IMR-90 (cell line): ENCODE results near the gene ENTPD3. TPM values are rescaled to one million over a fixed set of nuclear protein-coding genes. Genes with fewer than 3 reads are reported as not detected.

Source experiments
- ATAC-seq: fragments of 200-7000 bp; cut with Tn5 transposase; 2 replicates; pipeline ENCODE4 v1.9.1; 2020; ENCODE audit warnings: low read depth, mild to moderate bottlenecking, moderate library complexity
- BruUV-seq: library from RNA; stranded (reverse); fragments of 400-500 nt; replicated peaks from 2 replicates; lab custom pipeline; 2021; lab: Mats Ljungman, UMichigan
- CTCF ChIA-PET: fragments of 300-600 bp; formaldehyde crosslinking; extraction: SDS; loops from one replicate; lab custom pipeline; 2021; ENCODE audit warnings: antibody characterized with exemption; lab: Yijun Ruan, JAX
- POLR2A ChIA-PET: fragments of 300-600 bp; sonication (Branson Sonifier 250); formaldehyde crosslinking; loops from one replicate; lab custom pipeline; 2022; ENCODE audit warnings: antibody characterized with exemption; ENCODE audit not compliant: unreplicated experiment; lab: Charles Lee
- DNase-seq: peaks from one replicate; pipeline ENCODE4 v3.0.0; 2013
- H2AFZ ChIP-seq: replicated peaks from 2 replicates; pipeline ENCODE3; 2013; ENCODE audit warnings: low read length, mild to moderate bottlenecking; ENCODE audit not compliant: poor library complexity
- H2AK5ac ChIP-seq: 2 replicates; pipeline ENCODE4 v1.6.1; 2013; ENCODE audit warnings: low read depth, low read length, inconsistent platforms
- H2AK9ac ChIP-seq: replicated peaks from 2 replicates; pipeline ENCODE3; 2013; ENCODE audit warnings: mild to moderate bottlenecking, low read depth, low read length, moderate library complexity; ENCODE audit not compliant: poor library complexity
- H2BK120ac ChIP-seq: 2 replicates; pipeline ENCODE4 v1.6.1; 2013; ENCODE audit warnings: low read depth, low read length, inconsistent platforms
- H2BK15ac ChIP-seq: 3 replicates; pipeline ENCODE4 v1.6.1; 2013; ENCODE audit warnings: low read depth, low read length, inconsistent platforms
- H2BK20ac ChIP-seq: 2 replicates; pipeline ENCODE4 v1.6.1; 2013; ENCODE audit warnings: low read depth, mild to moderate bottlenecking, inconsistent platforms, low read length, moderate library complexity
- H2BK5ac ChIP-seq: 2 replicates; pipeline ENCODE4 v1.6.1; 2013; ENCODE audit warnings: mild to moderate bottlenecking, low read depth, low read length, inconsistent platforms; ENCODE audit not compliant: poor library complexity, severe bottlenecking
- H3K14ac ChIP-seq: replicated peaks from 2 replicates; pipeline ENCODE4 v1.6.1; 2013; ENCODE audit warnings: low read depth, low read length, inconsistent platforms
- H3K18ac ChIP-seq: 2 replicates; pipeline ENCODE4 v1.6.1; 2013; ENCODE audit warnings: low read depth, low read length, control low read depth
- H3K23ac ChIP-seq: 2 replicates; pipeline ENCODE4 v1.6.1; 2013; ENCODE audit warnings: low read depth, low read length, inconsistent platforms
- H3K27ac ChIP-seq: 2 replicates; pipeline ENCODE4 v1.5.1; 2013; ENCODE audit warnings: mild to moderate bottlenecking, control low read depth, low read length; ENCODE audit not compliant: insufficient read depth
- H3K27me3 ChIP-seq: 2 replicates; pipeline ENCODE4 v1.6.1; 2013; ENCODE audit warnings: low read length; ENCODE audit not compliant: control insufficient read depth, insufficient read depth
- H3K36me3 ChIP-seq: 2 replicates; pipeline ENCODE4 v1.6.1; 2013; ENCODE audit warnings: low read length, mixed read lengths; ENCODE audit not compliant: control insufficient read depth, insufficient read depth
- H3K4ac ChIP-seq: 2 replicates; pipeline ENCODE4 v1.6.1; 2013; ENCODE audit warnings: low read depth, low read length, inconsistent platforms
- H3K4me1 ChIP-seq: 2 replicates; pipeline ENCODE4 v1.6.1; 2013; ENCODE audit warnings: low read length, mixed read lengths; ENCODE audit not compliant: control insufficient read depth, insufficient read depth
- H3K4me2 ChIP-seq: 2 replicates; pipeline ENCODE4 v1.6.1; 2013; ENCODE audit warnings: low read depth, mild to moderate bottlenecking, control low read depth, low read length, moderate library complexity
- H3K4me3 ChIP-seq: 2 replicates; pipeline ENCODE4 v1.5.1; 2013; ENCODE audit warnings: low read depth, mild to moderate bottlenecking, control low read depth, low read length, moderate library complexity; ENCODE audit not compliant: insufficient read depth
- H3K56ac ChIP-seq: 2 replicates; pipeline ENCODE4 v1.6.1; 2013; ENCODE audit warnings: low read length, inconsistent platforms; ENCODE audit not compliant: insufficient read depth; ENCODE audit errors: extremely low read depth
- H3K79me1 ChIP-seq, 2 experiments: 2 replicates each; pipeline ENCODE4 v1.6.1; 2013; ENCODE audit warnings: low read length in 2 of 2, inconsistent platforms in 1 of 2, low read depth in 1 of 2
- H3K9ac ChIP-seq: 2 replicates; pipeline ENCODE4 v1.6.1; 2013; ENCODE audit warnings: low read depth, low read length, control low read depth
- H3K9me1 ChIP-seq: 2 replicates; pipeline ENCODE4 v1.6.1; 2013; ENCODE audit warnings: low read length, inconsistent platforms; ENCODE audit not compliant: insufficient read depth
- H3K9me3 ChIP-seq: 2 replicates; pipeline ENCODE4 v1.6.1; 2013; ENCODE audit warnings: low read length; ENCODE audit not compliant: control insufficient read depth, insufficient read depth
- H4K20me1 ChIP-seq: 2 replicates; pipeline ENCODE4 v1.6.1; 2013; ENCODE audit warnings: low read length, inconsistent platforms; ENCODE audit not compliant: insufficient read depth
- H4K5ac ChIP-seq: 2 replicates; pipeline ENCODE4 v1.6.1; 2013; ENCODE audit warnings: mild to moderate bottlenecking, low read depth, low read length, control low read depth
- H4K8ac ChIP-seq, 2 experiments: 2 replicates each; pipeline ENCODE4 v1.6.1; 2013; ENCODE audit warnings: low read depth in 2 of 2, low read length in 2 of 2, control low read depth in 1 of 2, inconsistent platforms in 1 of 2
- H4K91ac ChIP-seq: 2 replicates; pipeline ENCODE4 v1.6.1; 2013; ENCODE audit warnings: low read depth, low read length, inconsistent platforms; ENCODE audit not compliant: insufficient read depth
- BHLHE40 ChIP-seq: fragments of 150-350 bp; IDR thresholded peaks from 2 replicates; pipeline ENCODE4 v1.6.1; 2016; ENCODE audit warnings: mild to moderate bottlenecking, low read depth, low read length
- CEBPB ChIP-seq: IDR thresholded peaks from 2 replicates; pipeline ENCODE4 v1.6.1; 2012; ENCODE audit warnings: low read depth, low read length, improper control_type of control experiment
- MAFK ChIP-seq: IDR thresholded peaks from 2 replicates; pipeline ENCODE4 v1.6.1; 2012; ENCODE audit warnings: low read depth, low read length, improper control_type of control experiment
- MAZ ChIP-seq: IDR thresholded peaks from 2 replicates; pipeline ENCODE4 v1.6.1; 2012; ENCODE audit warnings: low read depth, mild to moderate bottlenecking, low read length, improper control_type of control experiment, moderate library complexity, borderline replicate concordance
- MXI1 ChIP-seq: IDR thresholded peaks from 2 replicates; pipeline ENCODE4 v1.6.1; 2012; ENCODE audit warnings: low read depth, mild to moderate bottlenecking, low read length, moderate library complexity, borderline replicate concordance
- NFE2L2 ChIP-seq: fragments of 150-350 bp; IDR thresholded peaks from 2 replicates; pipeline ENCODE4 v1.6.1; 2016; ENCODE audit warnings: low read depth, mild to moderate bottlenecking, low read length
- POLR2A ChIP-seq: IDR thresholded peaks from 2 replicates; pipeline ENCODE4 v1.6.1; 2012; ENCODE audit warnings: mild to moderate bottlenecking, low read depth, low read length
- RFX5 ChIP-seq: IDR thresholded peaks from 2 replicates; pipeline ENCODE4 v1.8.0; 2012; ENCODE audit warnings: low read depth, mild to moderate bottlenecking, low read length, moderate library complexity
- SMC3 ChIP-seq: fragments of 150-350 bp; IDR thresholded peaks from 2 replicates; pipeline ENCODE4 v1.6.1; 2016; ENCODE audit warnings: low read depth, mild to moderate bottlenecking, antibody characterized with exemption, low read length, moderate library complexity
- WGBS, 2 experiments: methylation state at CpG; one replicate each; pipeline versions ENCODE4 v1.1.5 to v1.1.7; 2013; ENCODE audit warnings: missing lambda C conversion rate in 2 of 2; ENCODE audit not compliant: insufficient read length in 1 of 2; ENCODE audit errors: extremely low coverage in 2 of 2; 5-methylcytosine and 5-hydroxymethylcytosine counted together
- dilution Hi-C: fragments of 300-500 bp; cut with HindIII; formaldehyde crosslinking; loops from one replicate; pipeline ENCODE4 v1.14.3; 2018; ENCODE audit warnings: low sequenced_read_pairs; ENCODE audit not compliant: unreplicated experiment
- in situ Hi-C: fragments of 300-500 bp; cut with MboI; formaldehyde crosslinking; loops from 3 replicates; pipeline ENCODE4 v1.14.3; 2019; ENCODE audit warnings: low sequenced_read_pairs, inconsistent platforms, mixed read lengths
- intact Hi-C: fragments of 100-400 bp; cut with micrococcal nuclease; formaldehyde crosslinking; loops from 2 replicates; pipeline ENCODE4 v1.10.0; 2022
- polyA plus RNA-seq, 3 experiments: library from polyadenylated mRNA; depleted of rRNA; stranded (reverse); fragments of >200 nt; gene quantifications; 2 replicates each; pipeline ENCODE4 v1.2.3, GENCODE V29; 2012; ENCODE audit warnings: low replicate concordance in 1 of 3
- total RNA-seq: library from RNA; depleted of rRNA; stranded (reverse); fragments of >200 nt; gene quantifications from 2 replicates; pipeline ENCODE4 v1.2.3, GENCODE V29; 2012
- TF ChIP-seq, protein P1 (sequence below): fragments of 150-350 bp; IDR thresholded peaks from 2 replicates; pipeline ENCODE4 v1.6.1; 2017; ENCODE audit warnings: mild to moderate bottlenecking, antibody characterized with exemption, low read length, low read depth

The ENTPD3 gene
- total and polyA plus RNA-seq, 2 of the 4 experiments (the other 2 are of a cell fraction): not detected

- Histone ChIP-seq H2AK9ac (peak overlapping the region; percentile 47), H2BK15ac (peak overlapping the region; percentile 63; the same call in 1 of the 3 replicates), H4K91ac (peak overlapping the region; percentile 93), H3K4ac (peak overlapping the region; percentile 91), H2BK120ac (peak overlapping the region; percentile 46), H3K27me3 (no peaks in the 10 kb centered on the region), H4K8ac (peak overlapping the region; percentile 91 to 93), H3K4me3 (peak overlapping the region; percentile 72), H2AK5ac (peak overlapping the region; percentile 9; the same call in 1 of the 2 replicates), H3K36me3 (peaks cover 4% of the 10 kb centered on the region), H3K9ac (peak overlapping the region; percentile 81), H2BK20ac (no peak overlapping the region), H3K56ac (peak overlapping the region; percentile 34; the same call in 1 of the 2 replicates), H3K4me2 (peak overlapping the region; percentile 87), H4K20me1 (peaks cover 8% of the 10 kb centered on the region; the same call in 1 of the 2 replicates), H3K9me1 (no peaks in the 10 kb centered on the region), H3K23ac (peak overlapping the region; percentile 28), H3K4me1 (no peaks in the 10 kb centered on the region), H4K5ac (peak overlapping the region; percentile 85), H3K9me3 (no peaks in the 10 kb centered on the region), H2AFZ (peak overlapping the region; percentile 97), H3K14ac (peak overlapping the region; percentile 84), H3K18ac (peak overlapping the region; percentile 56), H3K79me1 (peaks cover 5 to 10% of the 10 kb centered on the region in 2 experiments; a peak in 2 of 4 replicates), H3K27ac (peak overlapping the region; percentile 81), H2BK5ac (peak overlapping the region; percentile 53)
- DNase-seq (peak; percentile 98), ATAC-seq (peak; percentile 95)
- intact Hi-C loops: loop anchor here (1.0 to 5.0 kb wide), 3 partner anchors 72 to 141 kb away; partner anchors contain the start of gene ZNF621
- peak; percentile 56; the same call in 1 of the 2 replicates for TF ChIP-seq MAZ
- TF ChIP-seq MAFK: no peak
- TF ChIP-seq, protein P1, sequence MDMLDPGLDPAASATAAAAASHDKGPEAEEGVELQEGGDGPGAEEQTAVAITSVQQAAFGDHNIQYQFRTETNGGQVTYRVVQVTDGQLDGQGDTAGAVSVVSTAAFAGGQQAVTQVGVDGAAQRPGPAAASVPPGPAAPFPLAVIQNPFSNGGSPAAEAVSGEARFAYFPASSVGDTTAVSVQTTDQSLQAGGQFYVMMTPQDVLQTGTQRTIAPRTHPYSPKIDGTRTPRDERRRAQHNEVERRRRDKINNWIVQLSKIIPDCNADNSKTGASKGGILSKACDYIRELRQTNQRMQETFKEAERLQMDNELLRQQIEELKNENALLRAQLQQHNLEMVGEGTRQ: peak; percentile 60
- TF ChIP-seq RFX5: peak; percentile 71
- peak; percentile 34; the same call in 1 of the 2 replicates for TF ChIP-seq CEBPB
- TF ChIP-seq SMC3: no peak
- no peak for TF ChIP-seq NFE2L2
- TF ChIP-seq MXI1: peak; percentile 23
- TF ChIP-seq BHLHE40: peak; percentile 32; the same call in 1 of the 2 replicates
- peak; percentile 59 for TF ChIP-seq POLR2A
- in situ Hi-C loops: no loop called here
- WGBS, 2 experiments: 3% methylated on average over 14 of the region's 41 CpGs; no CpG with 5 or more reads in 1 of the 2 experiments
- POLR2A ChIA-PET: interaction anchor here (0.7 kb wide), 1 partner anchor 1731 kb away, joined by 3 read pairs; no protein-coding TSS in a partner anchor
- BruUV-seq: no TSS peak
- dilution Hi-C loops: no loop called here
- CTCF ChIA-PET: interaction anchor here (0.6 kb wide), 1 partner anchor 1456 kb away, joined by 5 read pairs; no protein-coding TSS in a partner anchor
Observed at GRCh38 chr3:40452876-40453730, 66.1 kb downstream of the ENTPD3 start.
